HUDEP-2 (cell line): ENCODE measurements around the gene NTRK3.

Source experiments
- DNase-seq, 76 experiments: peaks; one replicate each; lab custom pipeline; 2025; ENCODE audit not compliant: unreplicated experiment in 76 of 76; lab: John Stamatoyannopoulos, UW

Gene NTRK3

GRCh38 chr15:88258093-88258641, 1.6 kb upstream of the NTRK3 start:
- peak in 4 of 76 experiments; percentile 7 to 15 (median 10) for DNase-seq

GRCh38 chr15:88257311-88258092, 963 bp upstream of the NTRK3 start:
- no peak for DNase-seq

GRCh38 chr15:88255484-88256278, 858 bp downstream of the NTRK3 start:
- DNase-seq: no peak

- no peak for DNase-seq
These were observed 1.5 kb downstream of the NTRK3 start for GRCh38 chr15:88255087-88255483.

- DNase-seq: no peak
These were observed 4.1 kb downstream of the NTRK3 start for GRCh38 chr15:88252441-88252840.

DNA sequence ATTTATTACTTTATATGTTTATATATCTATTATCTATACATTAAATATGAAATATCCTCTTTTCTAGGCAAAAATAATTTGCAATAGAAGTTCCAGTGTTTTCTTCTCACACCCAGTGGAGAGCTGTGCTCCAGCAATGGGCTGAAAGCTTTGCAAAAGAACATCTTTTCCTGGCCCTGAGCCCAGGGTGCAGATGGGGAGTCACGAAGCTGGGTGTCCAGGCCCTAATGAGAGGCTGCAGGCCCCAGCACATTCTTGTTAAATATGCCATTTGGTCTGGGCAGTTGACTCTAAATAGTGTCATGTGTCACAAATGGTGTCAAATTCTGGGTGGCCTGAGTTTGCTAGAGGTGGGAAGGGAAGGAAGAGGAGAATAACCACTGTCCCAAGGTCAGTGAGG, 5.7 kb downstream of the NTRK3 start:
- no peak for DNase-seq

GRCh38 chr15:88249220-88249619, 7.3 kb downstream of the NTRK3 start:
- no peak for DNase-seq

DNA sequence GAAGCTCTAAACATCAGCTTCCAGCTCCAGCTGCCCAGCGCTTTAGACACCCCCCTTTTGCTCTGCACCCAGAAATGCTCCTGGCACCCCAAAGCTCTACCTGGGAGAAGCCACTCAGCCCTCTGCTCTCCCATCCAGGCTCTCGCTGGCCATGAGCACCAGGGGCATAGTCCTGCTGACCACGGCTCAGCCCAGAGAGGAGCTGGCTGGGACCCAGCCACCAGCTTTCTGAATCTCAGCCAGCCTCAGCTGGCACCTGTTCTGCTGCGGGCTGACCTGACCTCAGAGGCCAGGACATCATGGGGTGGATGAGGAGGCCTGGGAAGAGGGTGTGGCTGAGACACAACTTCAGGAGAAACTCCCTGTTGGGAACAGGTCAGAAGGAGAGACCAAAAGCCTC, 8.6 kb downstream of the NTRK3 start:
- DNase-seq: no peak

DNA sequence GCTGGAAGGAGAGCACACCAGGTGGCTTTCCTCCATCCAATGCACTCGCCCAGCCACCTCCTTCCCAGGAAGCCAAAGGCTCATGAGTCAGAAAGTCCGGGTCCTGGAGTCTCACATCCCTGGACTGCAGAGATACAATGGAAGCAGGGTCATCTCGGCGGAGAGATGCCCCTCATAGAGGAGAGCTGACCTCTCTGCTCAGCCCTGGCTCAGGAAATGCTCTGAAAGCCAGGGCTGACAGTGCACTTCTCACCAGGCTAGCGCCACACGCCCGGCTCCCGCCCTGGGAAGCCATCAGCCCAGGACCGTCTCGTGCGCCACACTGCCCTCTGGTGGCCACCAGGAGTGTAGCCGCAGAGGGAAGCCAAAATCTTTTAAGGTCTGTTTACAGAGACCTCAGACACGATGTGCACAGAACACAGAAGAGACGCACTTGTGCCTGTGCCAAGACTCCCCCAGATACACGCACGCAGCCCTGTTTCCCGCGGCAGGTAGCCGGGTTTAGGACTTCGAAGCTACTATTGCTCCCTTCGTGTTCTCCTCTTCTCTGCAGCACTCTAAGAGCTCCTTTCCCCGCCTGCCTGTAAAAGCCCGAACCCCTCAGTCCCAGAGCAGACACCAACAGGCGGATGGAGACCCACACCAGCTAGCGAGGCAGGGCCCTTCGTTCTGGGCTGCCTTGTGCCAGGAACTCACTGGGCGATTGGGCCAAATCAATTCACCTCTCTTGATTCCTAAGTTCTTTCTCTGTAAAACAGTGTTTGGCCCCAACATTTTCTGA, 9.7 kb downstream of the NTRK3 start:
- DNase-seq: peak in 67 of 76 experiments; percentile 3 to 79 (median 51)

GRCh38 chr15:88246081-88246480, 10.5 kb downstream of the NTRK3 start:
- DNase-seq: no peak

DNA sequence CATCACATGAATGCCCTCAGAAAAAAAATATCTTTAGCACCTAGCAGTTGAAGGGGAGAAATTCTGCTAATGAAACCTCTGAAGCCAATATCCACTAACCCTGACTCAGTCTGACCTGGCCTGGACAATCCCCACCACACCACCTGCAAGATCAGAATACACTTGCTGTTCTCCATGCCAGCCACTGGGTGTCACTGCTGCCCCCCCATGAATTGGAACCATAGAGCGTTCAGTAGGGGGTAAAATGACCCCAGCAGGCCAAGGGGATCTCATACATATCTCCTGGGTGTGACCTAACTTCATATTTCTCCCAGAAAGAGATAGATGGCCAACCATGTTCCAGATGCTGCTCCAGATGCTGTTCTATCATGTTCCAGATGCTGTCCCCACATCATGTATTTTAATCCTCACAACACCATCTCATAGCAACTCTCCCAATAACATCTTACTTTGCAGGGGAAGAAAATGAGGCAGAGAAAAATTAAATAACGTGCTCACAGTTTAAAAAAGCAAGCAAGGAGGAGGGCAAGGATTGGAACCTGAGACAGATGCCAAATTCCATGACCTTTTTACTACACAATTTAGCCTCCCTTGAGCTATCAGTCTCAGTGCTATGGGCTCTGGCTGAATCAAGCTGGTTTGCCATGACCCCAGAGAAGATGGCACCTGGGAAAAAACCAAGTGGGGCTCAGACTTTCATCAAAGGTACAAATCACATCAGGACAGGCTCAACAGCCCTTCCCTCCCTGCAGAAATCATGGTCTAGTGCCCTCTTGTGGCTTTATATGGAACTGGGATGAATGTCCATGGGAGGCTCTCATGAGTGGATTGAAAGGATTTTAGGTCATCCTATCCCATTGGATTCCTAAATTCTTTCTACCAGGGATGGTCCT, 12.4 kb downstream of the NTRK3 start:
- DNase-seq: peak in 20 of 76 experiments; percentile 5 to 37 (median 20)

- DNase-seq: no peak
These were observed 13.7 kb downstream of the NTRK3 start for GRCh38 chr15:88242586-88243555.

DNA sequence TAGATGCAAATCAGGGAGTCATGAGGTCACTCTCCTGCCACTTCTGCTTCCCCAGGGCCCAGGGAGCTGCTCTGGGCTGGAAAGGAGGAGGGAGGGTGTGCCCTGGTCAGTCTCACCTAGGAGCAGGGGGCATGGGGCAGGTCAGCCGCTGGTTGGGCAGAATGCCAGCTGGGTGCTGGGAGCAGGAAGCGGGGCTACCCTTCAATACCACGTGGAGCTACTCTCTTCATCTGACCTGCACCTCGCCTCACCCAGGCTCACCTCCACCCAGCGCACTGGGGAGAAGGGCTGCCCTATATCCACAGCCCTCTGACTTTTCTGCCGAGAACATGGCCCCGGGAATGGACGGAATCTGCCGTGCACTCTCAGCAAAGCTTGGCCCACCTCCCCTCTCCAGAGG, 15.1 kb downstream of the NTRK3 start:
- no peak for DNase-seq

DNA sequence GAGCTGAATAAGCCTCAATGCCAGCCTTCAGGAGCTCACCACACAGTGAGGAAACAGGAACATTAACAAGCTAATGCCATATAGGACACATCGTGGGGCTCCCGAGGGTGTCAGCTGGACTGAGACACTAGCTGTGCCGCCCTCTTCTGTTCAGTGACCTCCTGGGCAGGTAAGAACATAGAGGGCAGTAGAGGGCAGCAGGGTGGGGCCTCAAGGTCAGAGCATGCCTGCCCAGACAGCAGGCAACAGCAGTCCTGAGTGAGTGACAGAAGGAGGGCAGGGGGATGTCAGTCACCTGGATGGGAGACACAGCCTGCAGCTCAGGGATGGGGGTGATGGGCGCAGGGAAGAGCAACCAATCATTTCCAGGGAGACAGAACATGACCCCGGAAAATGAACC, 15.5 kb downstream of the NTRK3 start:
- DNase-seq: no peak

GRCh38 chr15:88239594-88239993, 16.9 kb downstream of the NTRK3 start:
- DNase-seq: no peak

GRCh38 chr15:88238618-88239430, 17.7 kb downstream of the NTRK3 start:
- no peak for DNase-seq

DNA sequence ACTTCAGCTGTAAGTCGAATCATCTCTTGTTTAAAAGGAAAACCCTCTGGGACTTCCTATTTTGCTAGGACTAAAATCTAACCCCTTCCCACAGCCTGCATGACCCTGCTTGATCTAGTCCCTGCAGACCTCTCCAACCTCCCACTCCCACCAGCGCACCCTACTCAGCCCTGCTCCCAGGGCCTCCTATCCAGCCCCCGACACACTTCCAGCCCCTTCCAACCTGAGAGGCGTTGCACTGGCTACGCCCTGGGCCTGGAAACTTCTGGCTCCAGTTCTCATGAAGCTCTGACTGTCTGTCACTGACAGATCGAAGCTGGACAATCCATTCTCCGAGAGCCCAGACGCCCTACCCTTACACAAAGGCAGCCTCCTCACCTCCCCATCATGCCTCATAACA, 21.8 kb downstream of the NTRK3 start:
- DNase-seq: no peak

DNA sequence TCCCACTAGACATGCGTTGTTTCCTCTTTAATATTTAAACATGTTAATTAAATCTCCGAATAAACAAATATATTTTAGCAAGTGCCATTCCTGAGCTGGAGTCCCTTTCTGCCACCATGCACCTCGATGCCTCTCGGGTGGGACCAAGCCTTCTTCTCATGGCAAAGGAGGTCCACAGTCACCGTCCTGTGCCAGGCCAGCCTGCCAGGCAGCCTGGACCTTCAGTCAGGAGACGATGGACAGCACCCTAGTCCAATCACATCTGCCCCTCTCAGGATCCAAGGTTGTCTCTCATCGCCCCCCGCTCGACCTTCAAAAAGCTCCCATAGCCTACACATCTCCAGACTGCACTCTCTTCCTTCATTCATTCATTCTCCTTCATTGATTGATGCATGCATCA, 22.6 kb downstream of the NTRK3 start:
- no peak for DNase-seq
